Vagina (tissue), 2 donors: Measurements from ENCODE around the gene AMBRA1. TPM values are rescaled to one million over a fixed set of nuclear protein-coding genes. Genes with fewer than 3 reads are reported as not detected.

Experiments used
- DNase-seq, 2 donors: peaks; one replicate each; pipeline ENCODE4 v3.0.0-alpha.2; 2017; ENCODE audit errors: extremely low spot score in 2 of 2
- H3K27ac ChIP-seq: fragments of 200-600 bp; sonication (generic); one replicate; pipeline ENCODE4 v1.5.1; 2019
- H3K27me3 ChIP-seq: fragments of 200-600 bp; sonication (generic); one replicate; pipeline ENCODE4 v1.5.1; 2019
- H3K36me3 ChIP-seq, 2 donors: fragments of 200-600 bp; sonication (generic); one replicate each; pipeline ENCODE4 v1.5.1; 2017 to 2019
- H3K4me1 ChIP-seq: fragments of 200-600 bp; sonication (generic); one replicate; pipeline ENCODE4 v1.5.1; 2019
- H3K4me3 ChIP-seq, 2 donors: fragments of 200-600 bp; sonication (generic); 1 replicate in 1 of 2; 2 replicates in 1 of 2; pipeline ENCODE4 v1.5.1; 2016 to 2019
- H3K9me3 ChIP-seq: fragments of 200-600 bp; sonication (generic); one replicate; pipeline ENCODE4 v1.5.1; 2019
- CTCF ChIP-seq, 3 experiments: fragments of 450-650 bp in 2 of 3; fragments of 200-600 bp in 1 of 3; sonication (generic) in 1 of 3; IDR thresholded peaks; one replicate each; pipeline ENCODE4 v1.5.1; 2017 to 2019; ENCODE audit warnings: antibody characterized with exemption in 3 of 3, mild to moderate bottlenecking in 2 of 3, moderate library complexity in 2 of 3
- POLR2A ChIP-seq, 2 donors: fragments of 450-650 bp; IDR thresholded peaks; one replicate each; pipeline ENCODE4 v1.6.1; 2017; ENCODE audit warnings: antibody characterized with exemption in 2 of 2, mild to moderate bottlenecking in 2 of 2, moderate library complexity in 2 of 2
- POLR2AphosphoS5 ChIP-seq, 2 donors: sonication (generic); formaldehyde crosslinking; IDR thresholded peaks; one replicate each; pipeline ENCODE4 v1.9.0; 2017; ENCODE audit warnings: antibody characterized with exemption in 2 of 2, mild to moderate bottlenecking in 2 of 2, low read depth in 1 of 2; ENCODE audit not compliant: insufficient read depth in 1 of 2
- intact Hi-C: fragments of 100-400 bp; cut with DNase I; formaldehyde crosslinking; loops from one replicate; pipeline ENCODE4 v1.15.1; 2023
- total RNA-seq: library from RNA; depleted of rRNA; stranded (reverse); fragments of >200 nt; gene quantifications from one replicate; pipeline ENCODE4 v1.2.3, GENCODE V29; 2016

The AMBRA1 gene
- total RNA-seq, 1 donor from 2014 or later, result 40.0 TPM

DNA sequence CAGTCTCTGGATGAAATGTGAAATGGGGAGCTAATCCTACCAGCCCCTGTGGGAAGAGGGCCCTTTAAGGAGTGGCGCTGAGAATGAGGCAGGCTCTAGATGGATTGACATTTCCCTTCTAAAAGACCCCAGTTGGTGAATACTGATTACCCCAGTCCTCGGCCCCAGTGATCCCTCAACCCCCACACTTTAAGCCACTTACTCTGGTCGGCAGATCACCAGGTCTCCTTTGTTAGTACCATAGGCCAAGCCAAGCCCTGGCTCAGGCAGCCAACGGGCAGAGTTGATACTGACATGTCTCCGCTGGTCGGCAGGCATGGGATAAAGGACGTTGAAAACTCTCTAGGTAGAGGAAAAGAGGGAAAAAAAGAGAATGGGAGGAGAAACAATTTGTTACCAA is 176.1 kb downstream of the AMBRA1 start:
- intact Hi-C loops, result no loop called here
- Histone ChIP-seq H3K9me3 (no peaks in the 10 kb centered on the region), H3K4me1 (no peaks in the 10 kb centered on the region), H3K36me3 (peaks cover 0 to 40% of the 10 kb centered on the region in 2 donors), H3K4me3 (no peak overlapping the region), H3K27ac (no peak overlapping the region), H3K27me3 (no peaks in the 10 kb centered on the region)
- no peak for DNase-seq
- TF ChIP-seq POLR2AphosphoS5 (IDR thresholded peaks at IDR 0.05; ENCODE audit: insufficient read depth in 1 of 2, low read depth in 1 of 2) (no peak), POLR2A (IDR thresholded peaks at IDR 0.05) (no peak), CTCF (IDR thresholded peaks at IDR 0.05) (no peak)

DNA sequence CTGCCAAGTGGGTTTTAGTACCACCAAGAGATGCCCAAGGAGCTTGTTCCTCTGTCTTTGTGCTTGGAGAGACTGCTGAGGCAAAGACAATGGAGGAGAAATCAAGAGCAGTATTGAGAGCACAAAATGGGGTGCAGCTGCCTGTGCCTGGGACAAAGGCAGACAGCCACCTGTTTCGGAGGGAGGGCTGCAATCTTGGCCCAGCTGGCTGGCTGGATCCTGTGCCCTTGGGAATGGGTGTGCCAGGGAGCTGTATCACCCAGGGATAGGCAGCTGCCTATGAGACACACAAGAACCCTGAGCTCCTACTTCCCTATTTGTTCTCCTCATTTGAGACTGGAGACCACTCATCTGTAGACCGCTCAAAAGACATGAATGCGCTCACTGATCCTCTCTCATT is 178.9 kb downstream of the AMBRA1 start:
- H3K36me3 ChIP-seq, result peaks cover 0 to 39% of the 10 kb centered on the region in 2 donors
- intact Hi-C loops, result no loop called here

GRCh38 chr11:46414466-46414796 is 179.4 kb downstream of the AMBRA1 start:
- Histone ChIP-seq H3K27ac (no peak overlapping the region), H3K4me1 (no peaks in the 10 kb centered on the region), H3K27me3 (no peaks in the 10 kb centered on the region), H3K4me3 (no peak overlapping the region), H3K9me3 (no peaks in the 10 kb centered on the region), H3K36me3 (peaks cover 0 to 43% of the 10 kb centered on the region in 2 donors)
- DNase-seq, result no peak
- no peak for TF ChIP-seq CTCF (IDR thresholded peaks at IDR 0.05)
- TF ChIP-seq POLR2A (IDR thresholded peaks at IDR 0.05), result no peak
- intact Hi-C loops, result no loop called here

More for the DNA sequence above, 178.9 kb downstream of the AMBRA1 start:
- Histone ChIP-seq H3K4me3 (no peak overlapping the region), H3K9me3 (no peaks in the 10 kb centered on the region), H3K27me3 (no peaks in the 10 kb centered on the region), H3K4me1 (no peaks in the 10 kb centered on the region), H3K27ac (no peak overlapping the region)
- TF ChIP-seq CTCF (IDR thresholded peaks at IDR 0.05), result no peak
- no peak for TF ChIP-seq POLR2A (IDR thresholded peaks at IDR 0.05)
- no peak for TF ChIP-seq POLR2AphosphoS5 (IDR thresholded peaks at IDR 0.05; ENCODE audit: insufficient read depth in 1 of 2, low read depth in 1 of 2)
- DNase-seq, result no peak

- H3K4me3 ChIP-seq, result no peak overlapping the region
- intact Hi-C loops, result no loop called here
- peaks cover 0 to 47% of the 10 kb centered on the region in 2 donors for H3K36me3 ChIP-seq
- H3K9me3 ChIP-seq, result no peaks in the 10 kb centered on the region
- H3K27me3 ChIP-seq, result no peaks in the 10 kb centered on the region
- no peak overlapping the region for H3K27ac ChIP-seq
- DNase-seq, result no peak
- no peaks in the 10 kb centered on the region for H3K4me1 ChIP-seq
- TF ChIP-seq POLR2A (IDR thresholded peaks at IDR 0.05) (no peak), CTCF (IDR thresholded peaks at IDR 0.05) (no peak), POLR2AphosphoS5 (IDR thresholded peaks at IDR 0.05; ENCODE audit: insufficient read depth in 1 of 2, low read depth in 1 of 2) (no peak)
Measured at GRCh38 chr11:46413760-46414465, 179.9 kb downstream of the AMBRA1 start.

- no peak for DNase-seq
- H3K27ac ChIP-seq, result no peak overlapping the region
- H3K27me3 ChIP-seq, result no peaks in the 10 kb centered on the region
- no peak overlapping the region for H3K4me3 ChIP-seq
- TF ChIP-seq POLR2A (IDR thresholded peaks at IDR 0.05) (no peak), CTCF (IDR thresholded peaks at IDR 0.05) (no peak), POLR2AphosphoS5 (IDR thresholded peaks at IDR 0.05; ENCODE audit: insufficient read depth in 1 of 2, low read depth in 1 of 2) (no peak)
- intact Hi-C loops, result no loop called here
- H3K9me3 ChIP-seq, result no peaks in the 10 kb centered on the region
- no peaks in the 10 kb centered on the region for H3K4me1 ChIP-seq
- H3K36me3 ChIP-seq, result peaks cover 0 to 64% of the 10 kb centered on the region in 2 donors
Measured at GRCh38 chr11:46410021-46410420, 183.8 kb downstream of the AMBRA1 start.
